ENCODE results near the gene ADGRL1. TPM values are rescaled to one million over a fixed set of nuclear protein-coding genes. Genes with fewer than 3 reads are reported as not detected.
"Not testable (repeated sequence)": the region's sequence is repeated elsewhere in the genome, so short reads cannot be mapped to it uniquely, and the experiment has no call there.

ADGRL1 gene
- total and polyA plus RNA-seq, 2 donors (not counting 3 experiments of a cell fraction or from before 2014, with no cell fraction given): 7.3 to 8.3 TPM

- H3K9me3 ChIP-seq (replicated peaks; ENCODE audit: control insufficient read depth, insufficient read depth, low read length); H3K27me3 ChIP-seq (ENCODE audit: control insufficient read depth in 2 of 2, insufficient read depth in 2 of 2, low read length in 2 of 2); DNase-seq (ENCODE audit: low read depth, low spot score); H3K79me2 ChIP-seq (ENCODE audit: control insufficient read depth, insufficient read depth, low read length); H3K4me3 ChIP-seq (replicated peaks in 1 of 3; ENCODE audit: insufficient read depth in 1 of 3, low read depth in 1 of 3, low read length in 3 of 3); dilution Hi-C loops (cut with MboI; ENCODE audit: extremely low pct_ligation_motif_present, low sequenced_read_pairs); H3K4me2 ChIP-seq (ENCODE audit: insufficient read depth, low read length); H2AFZ ChIP-seq (ENCODE audit: low read depth, low read length); FAIRE-seq; H3K9me1 ChIP-seq (replicated peaks; ENCODE audit: control insufficient read depth, extremely low read depth, insufficient read depth, low read length); H3K9ac ChIP-seq (replicated peaks; ENCODE audit: extremely low read depth, insufficient read depth, low read length); H3K27ac ChIP-seq (ENCODE audit: insufficient read depth, low read depth, low read length); H4K20me1 ChIP-seq (replicated peaks; ENCODE audit: control insufficient read depth, extremely low read depth, insufficient read depth, low read length); H3K36me3 ChIP-seq (ENCODE audit: control insufficient read depth in 2 of 2, extremely low read depth in 1 of 2, insufficient read depth in 2 of 2, low read length in 2 of 2); BruUV-seq (replicated peaks): not testable (repeated sequence)
- H3K4me1 ChIP-seq (ENCODE audit: control insufficient read depth, extremely low read depth, insufficient read depth, low read length): peaks cover 24% of the 10 kb centered on the region
- CTCF ChIA-PET: interaction anchor here (0.8 to 2.1 kb wide), 4 partner anchors 9 to 333 kb away, joined by 3 to 23 read pairs (median 6); partner anchors contain the start of gene ASF1B
- intact Hi-C loops (cut with micrococcal nuclease): loop anchor here (5.0 kb wide), 1 partner anchor 326 kb away; no protein-coding TSS in a partner anchor
- POLR2A ChIA-PET: interaction anchor here (0.8 kb wide), 1 partner anchor 9 kb away, joined by 3 read pairs; the partner anchor contains the start of gene ASF1B
Observed at GRCh38 chr19:14146169-14146568, 59.8 kb downstream of the ADGRL1 start.

GRCh38 chr19:14145381-14145780 lies 60.6 kb downstream of the ADGRL1 start:
- POLR2A ChIA-PET: interaction anchor here (0.8 kb wide), 1 partner anchor 9 kb away, joined by 3 read pairs; the partner anchor contains the start of gene ASF1B
- Histone ChIP-seq H3K27ac (ENCODE audit: insufficient read depth, low read depth, low read length) (no peak overlapping the region), H3K79me2 (ENCODE audit: control insufficient read depth, insufficient read depth, low read length) (no peaks in the 10 kb centered on the region), H2AFZ (ENCODE audit: low read depth, low read length) (no peak overlapping the region), H3K4me1 (ENCODE audit: control insufficient read depth, extremely low read depth, insufficient read depth, low read length) (peaks cover 22% of the 10 kb centered on the region), H3K27me3 (ENCODE audit: control insufficient read depth in 2 of 2, insufficient read depth in 2 of 2, low read length in 2 of 2) (no peaks in the 10 kb centered on the region), H3K4me3 (replicated peaks in 1 of 3; ENCODE audit: insufficient read depth in 1 of 3, low read depth in 1 of 3, low read length in 3 of 3) (no peak overlapping the region), H3K9ac (replicated peaks; ENCODE audit: extremely low read depth, insufficient read depth, low read length) (no peak overlapping the region), H3K9me3 (replicated peaks; ENCODE audit: control insufficient read depth, insufficient read depth, low read length) (no peaks in the 10 kb centered on the region), H3K9me1 (replicated peaks; ENCODE audit: control insufficient read depth, extremely low read depth, insufficient read depth, low read length) (no peaks in the 10 kb centered on the region), H3K4me2 (ENCODE audit: insufficient read depth, low read length) (no peak overlapping the region), H4K20me1 (replicated peaks; ENCODE audit: control insufficient read depth, extremely low read depth, insufficient read depth, low read length) (no peaks in the 10 kb centered on the region), H3K36me3 (ENCODE audit: control insufficient read depth in 2 of 2, extremely low read depth in 1 of 2, insufficient read depth in 2 of 2, low read length in 2 of 2) (no peaks in the 10 kb centered on the region)
- FAIRE-seq (no peak), DNase-seq (ENCODE audit: low read depth, low spot score) (no peak)
- TF ChIP-seq JUN (IDR thresholded peaks at IDR 0.05; ENCODE audit: borderline replicate concordance, insufficient read depth, insufficient read length, low read depth): no peak
- no peak for TF ChIP-seq EZH2 (IDR thresholded peaks at IDR 0.05; ENCODE audit: borderline replicate concordance, low read depth, low read length, severe bottlenecking)
- TF ChIP-seq GATA2 (IDR thresholded peaks at IDR 0.05; ENCODE audit: insufficient read depth, insufficient read length, low read depth, low read length): no peak
- TF ChIP-seq FOS (IDR thresholded peaks at IDR 0.05; ENCODE audit: borderline replicate concordance, insufficient read depth, low read length): no peak
- no peak for TF ChIP-seq MAX (IDR thresholded peaks at IDR 0.05; ENCODE audit: insufficient read depth, insufficient read length)
- TF ChIP-seq POLR2A (IDR thresholded peaks at IDR 0.05; ENCODE audit: low read depth, low read length): no peak
- TF ChIP-seq, protein P1, sequence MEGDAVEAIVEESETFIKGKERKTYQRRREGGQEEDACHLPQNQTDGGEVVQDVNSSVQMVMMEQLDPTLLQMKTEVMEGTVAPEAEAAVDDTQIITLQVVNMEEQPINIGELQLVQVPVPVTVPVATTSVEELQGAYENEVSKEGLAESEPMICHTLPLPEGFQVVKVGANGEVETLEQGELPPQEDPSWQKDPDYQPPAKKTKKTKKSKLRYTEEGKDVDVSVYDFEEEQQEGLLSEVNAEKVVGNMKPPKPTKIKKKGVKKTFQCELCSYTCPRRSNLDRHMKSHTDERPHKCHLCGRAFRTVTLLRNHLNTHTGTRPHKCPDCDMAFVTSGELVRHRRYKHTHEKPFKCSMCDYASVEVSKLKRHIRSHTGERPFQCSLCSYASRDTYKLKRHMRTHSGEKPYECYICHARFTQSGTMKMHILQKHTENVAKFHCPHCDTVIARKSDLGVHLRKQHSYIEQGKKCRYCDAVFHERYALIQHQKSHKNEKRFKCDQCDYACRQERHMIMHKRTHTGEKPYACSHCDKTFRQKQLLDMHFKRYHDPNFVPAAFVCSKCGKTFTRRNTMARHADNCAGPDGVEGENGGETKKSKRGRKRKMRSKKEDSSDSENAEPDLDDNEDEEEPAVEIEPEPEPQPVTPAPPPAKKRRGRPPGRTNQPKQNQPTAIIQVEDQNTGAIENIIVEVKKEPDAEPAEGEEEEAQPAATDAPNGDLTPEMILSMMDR (IDR thresholded peaks at IDR 0.05; ENCODE audit: extremely low read depth in 1 of 2, insufficient read depth in 1 of 2, low read depth in 1 of 2, low read length in 2 of 2): no peak
- no peak for TF ChIP-seq MYC (IDR thresholded peaks at IDR 0.05; ENCODE audit: low read depth, low read length)
- no peak for TF ChIP-seq POLR2AphosphoS5 (IDR thresholded peaks at IDR 0.05; ENCODE audit: insufficient read depth, low read depth, low read length)
- CTCF ChIA-PET: interaction anchor here (0.8 to 2.1 kb wide), 4 partner anchors 9 to 334 kb away, joined by 3 to 23 read pairs (median 6); partner anchors contain the start of genes ASF1B and MISP3
- dilution Hi-C loops (cut with MboI; ENCODE audit: extremely low pct_ligation_motif_present, low sequenced_read_pairs): no loop called here
- intact Hi-C loops (cut with micrococcal nuclease): loop anchor here (5.0 kb wide), 1 partner anchor 327 kb away; no protein-coding TSS in a partner anchor
- no TSS peak for BruUV-seq (replicated peaks)
